Upper lobe of left lung (tissue), 6 donors: Measurements from ENCODE around the gene CLEC18A. TPM values are rescaled to one million over a fixed set of nuclear protein-coding genes. Genes with fewer than 3 reads are reported as not detected.
A peak's percentile ranks its signal among the peaks of the same experiment; 100 is the strongest.
"Not testable (repeated sequence)": the region's sequence is repeated elsewhere in the genome, so short reads cannot be mapped to it uniquely, and the experiment has no call there.

ENCODE experiments used
- ATAC-seq, 2 donors: fragments of 200-7000 bp; cut with Tn5 transposase; one replicate each; pipeline ENCODE4 v1.9.1; 2022; ENCODE audit warnings: mild to moderate bottlenecking in 2 of 2, moderate library complexity in 2 of 2; ENCODE audit not compliant: low FRiP score in 2 of 2
- DNase-seq, 2 donors: peaks; one replicate each; pipeline ENCODE4 v3.0.0-alpha.2; 2019 to 2020
- H3K27ac ChIP-seq, 4 donors: fragments of 200-600 bp; sonication (generic); one replicate each; pipeline ENCODE4 v1.5.1; 2016 to 2019
- H3K27me3 ChIP-seq, 4 donors: fragments of 200-600 bp; sonication (generic); one replicate each; pipeline ENCODE4 v1.5.1; 2017 to 2019
- H3K36me3 ChIP-seq, 4 donors: fragments of 200-600 bp; sonication (generic); one replicate each; pipeline ENCODE4 v1.5.1; 2016 to 2019
- H3K4me1 ChIP-seq, 4 donors: fragments of 200-600 bp; sonication (generic); one replicate each; pipeline ENCODE4 v1.5.1; 2018 to 2019
- H3K4me3 ChIP-seq, 4 donors: fragments of 200-600 bp; sonication (generic); one replicate each; pipeline ENCODE4 v1.5.1; 2017 to 2019; ENCODE audit warnings: mild to moderate bottlenecking in 2 of 4, moderate library complexity in 1 of 4
- H3K9me3 ChIP-seq, 4 donors: fragments of 200-600 bp; sonication (generic); one replicate each; pipeline ENCODE4 v1.5.1; 2018 to 2019
- CTCF ChIP-seq, 6 experiments: fragments of 450-650 bp in 4 of 6; fragments of 200-600 bp in 2 of 6; sonication (generic) in 2 of 6; IDR thresholded peaks; one replicate each; pipeline ENCODE4 v1.5.1; 2016 to 2019; ENCODE audit warnings: antibody characterized with exemption in 6 of 6
- EP300 ChIP-seq, 4 donors: sonication (generic); formaldehyde crosslinking; IDR thresholded peaks; one replicate each; pipeline ENCODE4 v1.5.1; 2017; ENCODE audit warnings: antibody characterized with exemption in 4 of 4, control low read depth in 2 of 4
- POLR2A ChIP-seq, 4 donors: fragments of 450-650 bp; IDR thresholded peaks; one replicate each; pipeline ENCODE4 v1.5.1; 2016 to 2017; ENCODE audit warnings: antibody characterized with exemption in 4 of 4, mild to moderate bottlenecking in 2 of 4
- POLR2AphosphoS5 ChIP-seq, 2 donors: sonication (generic); formaldehyde crosslinking; IDR thresholded peaks; one replicate each; pipeline ENCODE4 v1.5.1; 2017; ENCODE audit warnings: antibody characterized with exemption in 2 of 2
- WGBS, 2 donors: methylation state at CpG; one replicate each; pipeline ENCODE4 v1.1.5; 2017 to 2018; 5-methylcytosine and 5-hydroxymethylcytosine counted together
- total RNA-seq, 6 donors: library from RNA; depleted of rRNA in 4 of 6; stranded (reverse); fragments of >200 nt in 4 of 6; gene quantifications; one replicate each; pipeline versions ENCODE4 v1.1.0 to v1.2.1, GENCODE V29; 2016 to 2021
- donor health status: DM: no; HTN: no; CAD: no; lungs with moderate emphysema.
- donor health status: DM: no; HTN: yes; CAD: no; lungs with severe emphysema.

The CLEC18A gene
- total RNA-seq, 6 donors from 2014 or later: 0.54 to 5.2 (median 2.8) TPM

GRCh38 chr16:69942099-69942491, 9.0 kb upstream of the CLEC18A start:
- 77 to 78% methylated on average over 11 of the region's 11 CpGs for WGBS, 2 donors
- H3K4me3 ChIP-seq: no peak overlapping the region
- TF ChIP-seq EP300 (IDR thresholded peaks at IDR 0.05): no peak
- no peak for TF ChIP-seq CTCF (IDR thresholded peaks at IDR 0.05)
- no peak for TF ChIP-seq POLR2AphosphoS5 (IDR thresholded peaks at IDR 0.05)
- no peak for TF ChIP-seq POLR2A (IDR thresholded peaks at IDR 0.05)
- ATAC-seq (no peak), DNase-seq (peak in 1 of 2 donors; percentile 24)
- H3K27me3 ChIP-seq: no peaks in the 10 kb centered on the region
- peak overlapping the region in 2 of 4 donors; percentile 5 to 56 for H3K27ac ChIP-seq
- H3K9me3 ChIP-seq: no peaks in the 10 kb centered on the region
- H3K36me3 ChIP-seq: peaks cover 11 to 44% (median 40%) of the 10 kb centered on the region in 4 donors
- H3K4me1 ChIP-seq: peaks cover 0 to 8% (median 3%) of the 10 kb centered on the region in 4 donors

- peak in 1 of 2 donors; percentile 29 for DNase-seq
These were observed 8.4 kb upstream of the CLEC18A start for GRCh38 chr16:69942627-69943170.

GRCh38 chr16:69943241-69944036, 7.7 kb upstream of the CLEC18A start:
- WGBS, 2 donors: 76 to 80% methylated on average over 16 to 17 of the region's 21 CpGs
- not testable (repeated sequence) for H3K4me3 ChIP-seq, DNase-seq, H3K27me3 ChIP-seq, H3K4me1 ChIP-seq, ATAC-seq, H3K9me3 ChIP-seq, H3K27ac ChIP-seq
- peaks cover 5 to 30% (median 26%) of the 10 kb centered on the region in 4 donors for H3K36me3 ChIP-seq

More at GRCh38 chr16:69942627-69943170, 8.4 kb upstream of the CLEC18A start:
- H3K4me1 ChIP-seq: peaks cover 0 to 8% (median 3%) of the 10 kb centered on the region in 4 donors
- H3K27ac ChIP-seq: no peak overlapping the region
- peaks cover 9 to 38% (median 33%) of the 10 kb centered on the region in 4 donors for H3K36me3 ChIP-seq
- no peaks in the 10 kb centered on the region for H3K9me3 ChIP-seq
- TF ChIP-seq EP300 (IDR thresholded peaks at IDR 0.05): no peak
- no peak for TF ChIP-seq POLR2A (IDR thresholded peaks at IDR 0.05)
- no peak for TF ChIP-seq POLR2AphosphoS5 (IDR thresholded peaks at IDR 0.05)
- TF ChIP-seq CTCF (IDR thresholded peaks at IDR 0.05): no peak
- no peaks in the 10 kb centered on the region for H3K27me3 ChIP-seq
- no peak overlapping the region for H3K4me3 ChIP-seq
- ATAC-seq: no peak
- WGBS, 2 donors: 82 to 86% methylated on average over 7 to 8 of the region's 8 CpGs

- no CpG with 5 or more reads among the region's 17 CpGs for WGBS, 2 donors
- H3K27ac ChIP-seq, H3K9me3 ChIP-seq, H3K4me1 ChIP-seq, DNase-seq, H3K36me3 ChIP-seq, H3K4me3 ChIP-seq, H3K27me3 ChIP-seq: not testable (repeated sequence)
- peak in 1 of 2 donors; percentile 51 for ATAC-seq
These were observed 723 bp upstream of the CLEC18A start for GRCh38 chr16:69950411-69950810.

- no CpG with 5 or more reads among the region's 14 CpGs for WGBS, 2 donors
- H3K4me3 ChIP-seq, H3K36me3 ChIP-seq, H3K27me3 ChIP-seq, H3K4me1 ChIP-seq, H3K27ac ChIP-seq, H3K9me3 ChIP-seq, DNase-seq, ATAC-seq: not testable (repeated sequence)
These were observed 518 bp downstream of the CLEC18A start for GRCh38 chr16:69951672-69952031.

- DNase-seq: peak in 1 of 2 donors; percentile 39
- H3K27ac ChIP-seq, H3K27me3 ChIP-seq, H3K36me3 ChIP-seq, H3K9me3 ChIP-seq, ATAC-seq, H3K4me1 ChIP-seq, H3K4me3 ChIP-seq: not testable (repeated sequence)
- WGBS, 2 donors: no CpG with 5 or more reads among the region's 15 CpGs
These were observed 982 bp downstream of the CLEC18A start for GRCh38 chr16:69952116-69952515.

GRCh38 chr16:69952572-69953355, 1.6 kb downstream of the CLEC18A start:
- peak in 1 of 2 donors; percentile 62 for DNase-seq
- WGBS, 2 donors: 89 to 91% methylated on average over 4 to 11 of the region's 24 CpGs

GRCh38 chr16:69954241-69954640, 3.1 kb downstream of the CLEC18A start:
- not testable (repeated sequence) for ATAC-seq

More at GRCh38 chr16:69952572-69953355, 1.6 kb downstream of the CLEC18A start:
- H3K9me3 ChIP-seq, H3K4me3 ChIP-seq, H3K4me1 ChIP-seq, H3K27ac ChIP-seq, H3K36me3 ChIP-seq, ATAC-seq, H3K27me3 ChIP-seq: not testable (repeated sequence)

GRCh38 chr16:69963312-69963711, 12.2 kb downstream of the CLEC18A start:
- not testable (repeated sequence) for H3K4me1 ChIP-seq, H3K27me3 ChIP-seq, H3K27ac ChIP-seq, H3K36me3 ChIP-seq, H3K9me3 ChIP-seq, H3K4me3 ChIP-seq
- DNase-seq (peak in 1 of 2 donors; percentile 54), ATAC-seq (peak in 1 of 2 donors; percentile 6)
- no CpG with 5 or more reads among the region's 9 CpGs for WGBS, 2 donors

More at GRCh38 chr16:69954241-69954640, 3.1 kb downstream of the CLEC18A start:
- H3K36me3 ChIP-seq, H3K27ac ChIP-seq, H3K9me3 ChIP-seq, H3K4me3 ChIP-seq, H3K27me3 ChIP-seq, H3K4me1 ChIP-seq: not testable (repeated sequence)
- 43 to 57% methylated on average over 1 of the region's 13 CpGs for WGBS, 2 donors
- peak in 1 of 2 donors; percentile 70 for DNase-seq
